Suppressor macrophage treated with lipopolysaccharide for 1 hour (primary cell): ENCODE results near the gene CHRNA3.

Source experiments
- DNase-seq, 3 donors: peaks; one replicate each; pipeline ENCODE4 v3.0.0-alpha.2; 2020 to 2022

Gene CHRNA3

GRCh38 chr15:78550815-78551214 lies 70.0 kb downstream of the CHRNA3 start:
- DNase-seq = no peak

- no peak for DNase-seq
Observed at GRCh38 chr15:78550194-78550593, 70.6 kb downstream of the CHRNA3 start.
